RWPE2 (cell line): ENCODE measurements around the gene CHST11.

Source experiments
- ATAC-seq: fragments of 200-7000 bp; cut with Tn5 transposase; 3 replicates; pipeline ENCODE4 v1.9.1; 2021; ENCODE audit warnings: low read depth
- DNase-seq: peaks from one replicate; pipeline ENCODE4 v3.0.0-alpha.2; 2020; ENCODE audit warnings: low spot score
- H3K27ac ChIP-seq: fragments of 450-650 bp; 2 replicates; pipeline ENCODE4 v1.5.1; 2017; ENCODE audit warnings: mild to moderate bottlenecking; ENCODE audit not compliant: poor library complexity, severe bottlenecking
- H3K27me3 ChIP-seq: fragments of 250-450 bp; sonication (Bioruptor Pico); 2 replicates; pipeline ENCODE4 v1.5.1; 2021; ENCODE audit warnings: mild to moderate bottlenecking, moderate library complexity; ENCODE audit not compliant: insufficient read depth, poor library complexity, severe bottlenecking
- H3K36me3 ChIP-seq: fragments of 250-450 bp; sonication (Bioruptor Pico); 2 replicates; pipeline ENCODE4 v1.5.1; 2020; ENCODE audit warnings: low read depth, mild to moderate bottlenecking, moderate library complexity
- H3K4me1 ChIP-seq: fragments of 250-450 bp; sonication (Bioruptor Pico); 2 replicates; pipeline ENCODE4 v1.5.1; 2021; ENCODE audit warnings: mild to moderate bottlenecking, moderate library complexity; ENCODE audit not compliant: insufficient read depth, poor library complexity, severe bottlenecking
- H3K4me3 ChIP-seq: fragments of 250-450 bp; sonication (Bioruptor Pico); 2 replicates; pipeline ENCODE4 v1.5.1; 2021; ENCODE audit warnings: mild to moderate bottlenecking, moderate library complexity; ENCODE audit not compliant: severe bottlenecking
- H3K9me3 ChIP-seq: fragments of 250-450 bp; sonication (Bioruptor Pico); 2 replicates; pipeline ENCODE4 v1.5.1; 2021; ENCODE audit warnings: mild to moderate bottlenecking, moderate library complexity; ENCODE audit not compliant: severe bottlenecking
- CTCF ChIP-seq: fragments of 450-650 bp; IDR thresholded peaks from one replicate; pipeline ENCODE4 v1.5.1; 2017; ENCODE audit warnings: mild to moderate bottlenecking, moderate library complexity; ENCODE audit not compliant: poor library complexity, severe bottlenecking

The CHST11 gene

GRCh38 chr12:104630230-104630670 lies 173.5 kb downstream of the CHST11 start:
- H3K36me3 ChIP-seq = no peaks in the 10 kb centered on the region
- TF ChIP-seq CTCF = no peak
- DNase-seq (peak; percentile 6), ATAC-seq (no peak)
- no peak overlapping the region for H3K27ac ChIP-seq
- no peaks in the 10 kb centered on the region for H3K9me3 ChIP-seq
- no peak overlapping the region for H3K4me3 ChIP-seq
- H3K27me3 ChIP-seq = no peaks in the 10 kb centered on the region
- peaks cover 4% of the 10 kb centered on the region for H3K4me1 ChIP-seq

GRCh38 chr12:104631867-104632266 lies 175.1 kb downstream of the CHST11 start:
- Histone ChIP-seq H3K9me3 (no peaks in the 10 kb centered on the region), H3K4me1 (peaks cover under 1% of the 10 kb centered on the region), H3K4me3 (no peak overlapping the region), H3K36me3 (no peaks in the 10 kb centered on the region), H3K27ac (no peak overlapping the region), H3K27me3 (no peaks in the 10 kb centered on the region)
- DNase-seq = peak; percentile 34
- no peak for ATAC-seq
- no peak for TF ChIP-seq CTCF

- ATAC-seq (no peak), DNase-seq (peak; percentile 19)
- H3K4me1 ChIP-seq = no peaks in the 10 kb centered on the region
- no peaks in the 10 kb centered on the region for H3K9me3 ChIP-seq
- no peaks in the 10 kb centered on the region for H3K36me3 ChIP-seq
- no peak overlapping the region for H3K27ac ChIP-seq
- no peak overlapping the region for H3K4me3 ChIP-seq
- no peak for TF ChIP-seq CTCF
- H3K27me3 ChIP-seq = no peaks in the 10 kb centered on the region
These were observed 176.0 kb downstream of the CHST11 start for GRCh38 chr12:104632724-104633201.

GRCh38 chr12:104634044-104634443 lies 177.3 kb downstream of the CHST11 start:
- no peak for TF ChIP-seq CTCF
- H3K27me3 ChIP-seq = no peaks in the 10 kb centered on the region
- H3K27ac ChIP-seq = no peak overlapping the region
- H3K36me3 ChIP-seq = no peaks in the 10 kb centered on the region
- peak; percentile 20 for DNase-seq
- ATAC-seq = no peak
- no peaks in the 10 kb centered on the region for H3K4me1 ChIP-seq
- H3K4me3 ChIP-seq = no peak overlapping the region
- H3K9me3 ChIP-seq = no peaks in the 10 kb centered on the region

GRCh38 chr12:104634852-104635251 lies 178.1 kb downstream of the CHST11 start:
- Histone ChIP-seq H3K27me3 (no peaks in the 10 kb centered on the region), H3K9me3 (no peaks in the 10 kb centered on the region), H3K36me3 (no peaks in the 10 kb centered on the region), H3K4me3 (no peak overlapping the region), H3K4me1 (no peaks in the 10 kb centered on the region), H3K27ac (no peak overlapping the region)
- ATAC-seq (no peak), DNase-seq (peak; percentile 4)
- TF ChIP-seq CTCF = no peak
